Measurements from ENCODE around the gene AUTS2.
A peak's percentile ranks its signal among the peaks of the same experiment; 100 is the strongest.
"Not testable (repeated sequence)": the region's sequence is repeated elsewhere in the genome, so short reads cannot be mapped to it uniquely, and the experiment has no call there.

The AUTS2 gene

DNA sequence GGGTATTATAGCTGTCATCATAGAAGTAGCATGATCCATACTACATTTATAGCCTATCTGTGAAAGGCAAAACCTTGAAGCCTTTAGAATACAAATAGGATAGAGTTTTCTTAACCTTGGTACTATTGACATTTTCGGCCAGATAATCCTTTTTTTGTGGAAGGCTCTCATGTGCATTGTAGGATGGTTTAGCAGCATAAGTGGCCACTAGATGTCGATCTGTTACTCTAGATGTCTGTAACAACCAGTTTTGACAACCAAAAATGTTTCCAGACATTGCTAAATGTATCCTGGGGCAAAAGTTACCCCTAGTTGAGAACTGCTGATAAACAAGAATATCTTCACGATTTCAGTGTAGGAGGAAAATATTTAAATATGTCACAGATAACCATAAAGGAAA lies 1214.2 kb downstream of the AUTS2 start:
- Histone ChIP-seq H3K9me3 (ENCODE audit: control insufficient read depth, low read length) (no peaks in the 10 kb centered on the region), H3K4me3 (ENCODE audit: insufficient read depth, low read depth, low read length, poor library complexity, severe bottlenecking) (no peak overlapping the region), H3K36me3 (ENCODE audit: control insufficient read depth, insufficient read depth, low read length) (no peaks in the 10 kb centered on the region), H3K27me3 (replicated peaks; ENCODE audit: control insufficient read depth, insufficient read depth, low read length, poor library complexity, severe bottlenecking) (no peaks in the 10 kb centered on the region), H3K4me1 (ENCODE audit: control insufficient read depth, insufficient read depth, low read length, poor library complexity, severe bottlenecking) (no peaks in the 10 kb centered on the region), H3K27ac (ENCODE audit: insufficient read depth, low read length, poor library complexity, severe bottlenecking) (no peak overlapping the region)
- no peak for DNase-seq

DNA sequence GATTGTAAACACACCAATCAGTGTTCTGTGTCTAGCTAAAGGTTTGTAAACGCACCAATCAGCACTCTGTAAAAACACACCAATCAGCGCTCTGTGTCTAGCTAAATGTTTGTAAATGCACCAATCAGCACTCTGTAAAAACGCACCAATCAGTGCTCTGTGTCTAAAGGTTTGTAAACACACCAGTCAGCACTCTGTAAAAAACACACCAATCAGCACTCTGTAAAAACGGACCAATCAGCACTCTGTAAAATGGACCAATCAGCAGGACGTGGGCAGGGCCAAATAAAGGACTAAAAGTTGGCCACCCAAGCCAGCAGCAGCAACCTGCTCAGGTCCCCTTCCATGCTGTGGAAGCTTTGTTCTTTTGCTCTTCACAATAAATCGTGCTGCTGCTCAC lies 1224.2 kb downstream of the AUTS2 start:
- not testable (repeated sequence) for DNase-seq; H3K4me3 ChIP-seq (ENCODE audit: insufficient read depth, low read depth, low read length, poor library complexity, severe bottlenecking); H3K4me1 ChIP-seq (ENCODE audit: control insufficient read depth, insufficient read depth, low read length, poor library complexity, severe bottlenecking); H3K27ac ChIP-seq (ENCODE audit: insufficient read depth, low read length, poor library complexity, severe bottlenecking); H3K36me3 ChIP-seq (ENCODE audit: control insufficient read depth, insufficient read depth, low read length); H3K27me3 ChIP-seq (replicated peaks; ENCODE audit: control insufficient read depth, insufficient read depth, low read length, poor library complexity, severe bottlenecking); H3K9me3 ChIP-seq (ENCODE audit: control insufficient read depth, low read length)

DNA sequence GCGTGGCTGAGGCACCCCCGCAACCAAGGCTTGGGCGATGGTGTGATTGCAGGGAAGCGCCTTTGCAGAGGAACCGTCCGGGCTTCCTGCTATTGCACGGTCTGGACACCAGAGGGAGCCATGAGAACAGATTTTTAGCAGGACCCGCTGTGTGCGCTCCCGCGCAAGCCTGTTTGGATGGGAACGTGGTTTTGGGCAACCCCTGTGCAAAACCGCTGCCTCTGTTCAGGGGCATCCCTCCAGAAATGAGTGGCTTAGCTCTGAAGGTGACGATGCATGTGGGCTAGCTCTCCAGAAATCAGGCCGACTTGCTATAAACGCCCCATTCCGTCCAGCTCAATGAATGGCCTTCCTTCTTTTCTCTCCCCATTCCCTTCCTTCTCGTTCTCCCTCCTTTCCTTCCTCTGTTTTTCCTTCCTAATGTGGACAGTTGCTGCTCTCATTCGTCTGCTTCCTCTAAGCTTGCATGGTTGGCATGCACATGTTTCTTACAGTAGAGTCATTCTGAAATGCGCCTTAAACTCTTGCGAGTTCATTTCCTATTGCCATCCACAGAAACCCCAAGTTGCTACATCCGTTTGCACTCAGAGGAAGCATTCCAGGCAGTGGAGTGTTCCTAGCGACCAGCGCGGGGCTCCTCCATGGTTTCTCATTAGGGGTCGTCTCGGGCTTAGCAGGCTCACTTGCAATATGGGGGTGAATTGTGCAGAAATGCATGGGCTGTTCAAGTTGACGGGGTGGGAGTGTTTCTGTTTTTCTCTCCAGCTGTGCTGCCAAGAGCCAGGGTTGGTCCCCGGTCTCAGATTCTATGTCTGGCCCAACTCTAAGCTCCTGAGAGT lies 1231.2 kb downstream of the AUTS2 start:
- Histone ChIP-seq H3K4me3 (ENCODE audit: insufficient read depth, low read depth, low read length, poor library complexity, severe bottlenecking) (peak overlapping the region; percentile 31), H3K27ac (ENCODE audit: insufficient read depth, low read length, poor library complexity, severe bottlenecking) (no peak overlapping the region), H3K4me1 (ENCODE audit: control insufficient read depth, insufficient read depth, low read length, poor library complexity, severe bottlenecking) (peaks cover 8% of the 10 kb centered on the region), H3K27me3 (replicated peaks; ENCODE audit: control insufficient read depth, insufficient read depth, low read length, poor library complexity, severe bottlenecking) (no peaks in the 10 kb centered on the region), H3K9me3 (ENCODE audit: control insufficient read depth, low read length) (no peaks in the 10 kb centered on the region), H3K36me3 (ENCODE audit: control insufficient read depth, insufficient read depth, low read length) (no peaks in the 10 kb centered on the region)
- DNase-seq = peak; percentile 15 to 61 (median 23)

DNA sequence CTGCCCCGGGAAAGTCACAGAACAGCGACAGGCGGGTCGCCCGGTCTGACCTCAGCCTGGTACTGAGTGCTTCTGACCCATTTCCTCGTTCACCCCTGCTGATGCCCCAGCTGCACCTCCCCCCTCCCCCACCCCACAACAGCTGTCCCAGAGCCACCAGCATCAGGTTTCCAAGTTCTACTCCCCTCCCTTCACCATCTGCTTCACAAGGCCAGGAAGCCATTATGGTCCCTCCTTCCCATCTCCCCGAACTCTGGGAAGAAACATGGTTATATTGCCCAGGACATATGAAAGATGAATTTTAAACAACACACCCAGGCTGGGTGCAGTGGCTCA lies 1231.8 kb downstream of the AUTS2 start:
- no peaks in the 10 kb centered on the region for H3K9me3 ChIP-seq (ENCODE audit: control insufficient read depth, low read length)
- H3K4me3 ChIP-seq (ENCODE audit: insufficient read depth, low read depth, low read length, poor library complexity, severe bottlenecking) = no peak overlapping the region
- no peaks in the 10 kb centered on the region for H3K27me3 ChIP-seq (replicated peaks; ENCODE audit: control insufficient read depth, insufficient read depth, low read length, poor library complexity, severe bottlenecking)
- no peak overlapping the region for H3K27ac ChIP-seq (ENCODE audit: insufficient read depth, low read length, poor library complexity, severe bottlenecking)
- H3K4me1 ChIP-seq (ENCODE audit: control insufficient read depth, insufficient read depth, low read length, poor library complexity, severe bottlenecking) = peaks cover 8% of the 10 kb centered on the region
- DNase-seq = no peak
- no peaks in the 10 kb centered on the region for H3K36me3 ChIP-seq (ENCODE audit: control insufficient read depth, insufficient read depth, low read length)

DNA sequence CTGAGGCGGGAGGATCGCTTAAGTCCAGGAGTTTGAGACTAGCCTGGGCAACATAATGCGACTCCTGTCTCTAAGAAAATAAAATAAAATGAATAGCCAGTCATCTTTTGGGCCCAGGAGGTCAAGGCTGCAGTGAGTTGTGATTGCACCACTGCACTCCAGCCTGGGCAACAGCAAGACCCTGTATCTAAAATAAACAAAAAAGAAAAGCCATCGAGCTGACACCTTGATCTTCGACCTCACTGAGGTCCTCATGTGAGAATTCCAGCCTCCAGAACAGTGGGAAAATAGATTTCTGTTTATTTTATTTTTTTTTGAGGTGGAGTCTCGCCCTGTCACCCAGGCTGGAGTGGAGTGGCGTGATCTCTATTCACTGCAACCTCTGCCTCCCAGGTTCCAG lies 1232.2 kb downstream of the AUTS2 start:
- Histone ChIP-seq H3K36me3 (ENCODE audit: control insufficient read depth, insufficient read depth, low read length) (no peaks in the 10 kb centered on the region), H3K4me1 (ENCODE audit: control insufficient read depth, insufficient read depth, low read length, poor library complexity, severe bottlenecking) (peaks cover 8% of the 10 kb centered on the region), H3K4me3 (ENCODE audit: insufficient read depth, low read depth, low read length, poor library complexity, severe bottlenecking) (no peak overlapping the region), H3K27ac (ENCODE audit: insufficient read depth, low read length, poor library complexity, severe bottlenecking) (no peak overlapping the region), H3K9me3 (ENCODE audit: control insufficient read depth, low read length) (no peaks in the 10 kb centered on the region), H3K27me3 (replicated peaks; ENCODE audit: control insufficient read depth, insufficient read depth, low read length, poor library complexity, severe bottlenecking) (no peaks in the 10 kb centered on the region)
- no peak for DNase-seq

DNA sequence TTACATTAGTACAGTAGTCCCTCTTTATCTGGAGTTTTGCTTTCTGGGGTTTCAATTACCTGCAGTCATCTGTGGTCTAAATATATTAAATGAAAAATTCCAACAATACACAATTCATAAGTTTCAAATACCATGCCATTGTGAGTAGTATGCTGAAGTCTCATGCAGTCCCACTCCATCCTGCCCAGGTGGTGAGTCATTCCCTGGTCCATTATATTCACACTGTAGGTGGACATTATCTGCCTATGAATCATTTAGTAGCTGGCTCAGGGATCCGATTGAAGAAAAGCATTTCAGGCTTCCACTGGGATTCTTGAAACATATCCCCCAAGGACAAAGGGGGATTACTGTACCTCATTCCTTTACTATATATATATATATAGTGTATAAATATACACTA lies 1235.5 kb downstream of the AUTS2 start:
- DNase-seq = no peak
- H3K4me3 ChIP-seq (ENCODE audit: insufficient read depth, low read depth, low read length, poor library complexity, severe bottlenecking) = no peak overlapping the region
- H3K9me3 ChIP-seq (ENCODE audit: control insufficient read depth, low read length) = no peaks in the 10 kb centered on the region
- no peaks in the 10 kb centered on the region for H3K36me3 ChIP-seq (ENCODE audit: control insufficient read depth, insufficient read depth, low read length)
- H3K27me3 ChIP-seq (replicated peaks; ENCODE audit: control insufficient read depth, insufficient read depth, low read length, poor library complexity, severe bottlenecking) = no peaks in the 10 kb centered on the region
- H3K27ac ChIP-seq (ENCODE audit: insufficient read depth, low read length, poor library complexity, severe bottlenecking) = no peak overlapping the region
- peaks cover 8% of the 10 kb centered on the region for H3K4me1 ChIP-seq (ENCODE audit: control insufficient read depth, insufficient read depth, low read length, poor library complexity, severe bottlenecking)

DNA sequence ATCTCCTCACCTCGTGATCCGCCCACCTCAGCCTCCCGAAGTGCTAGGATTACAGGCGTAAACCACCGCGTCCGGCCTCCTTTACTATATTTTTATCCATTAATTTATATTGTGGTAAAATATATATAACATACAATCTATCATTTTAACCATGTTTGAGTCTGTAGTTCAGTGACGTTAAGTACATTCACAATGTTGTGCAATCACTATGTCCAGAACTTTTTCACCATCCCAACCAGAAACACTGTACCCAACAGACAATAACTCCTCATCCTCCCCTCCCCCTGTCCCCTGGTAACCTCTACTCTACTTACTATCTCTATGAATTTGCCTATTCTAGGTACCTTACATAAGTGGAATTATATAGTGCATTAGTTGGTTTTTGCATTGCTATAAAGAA lies 1236.1 kb downstream of the AUTS2 start:
- Histone ChIP-seq H3K36me3 (ENCODE audit: control insufficient read depth, insufficient read depth, low read length) (no peaks in the 10 kb centered on the region), H3K4me3 (ENCODE audit: insufficient read depth, low read depth, low read length, poor library complexity, severe bottlenecking) (no peak overlapping the region)

DNA sequence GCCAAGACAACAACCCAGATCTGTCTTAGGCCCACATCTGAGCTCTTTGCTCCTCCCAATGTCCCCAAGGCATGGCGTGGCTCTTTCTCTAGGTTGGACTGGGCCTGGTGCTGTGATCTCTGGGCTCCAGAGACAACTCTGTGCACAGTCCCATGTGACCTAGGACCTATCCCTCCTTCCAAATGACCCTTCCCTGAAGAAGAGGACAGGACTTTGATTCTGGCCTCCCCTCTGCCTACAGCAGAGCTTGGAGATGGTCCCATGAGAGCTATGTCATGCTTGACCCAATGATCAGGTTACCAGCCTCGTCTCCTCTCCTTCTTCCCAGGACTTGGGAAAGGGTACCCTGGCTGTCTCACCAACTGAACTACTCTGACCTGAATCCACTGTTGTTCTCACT lies 1237.4 kb downstream of the AUTS2 start:
- Histone ChIP-seq H3K4me3 (ENCODE audit: insufficient read depth, low read depth, low read length, poor library complexity, severe bottlenecking) (no peak overlapping the region), H3K36me3 (ENCODE audit: control insufficient read depth, insufficient read depth, low read length) (no peaks in the 10 kb centered on the region), H3K27me3 (replicated peaks; ENCODE audit: control insufficient read depth, insufficient read depth, low read length, poor library complexity, severe bottlenecking) (no peaks in the 10 kb centered on the region), H3K27ac (ENCODE audit: insufficient read depth, low read length, poor library complexity, severe bottlenecking) (no peak overlapping the region), H3K4me1 (ENCODE audit: control insufficient read depth, insufficient read depth, low read length, poor library complexity, severe bottlenecking) (no peaks in the 10 kb centered on the region), H3K9me3 (ENCODE audit: control insufficient read depth, low read length) (no peaks in the 10 kb centered on the region)
- DNase-seq = no peak

More for the DNA sequence above, 1236.1 kb downstream of the AUTS2 start:
- Histone ChIP-seq H3K9me3 (ENCODE audit: control insufficient read depth, low read length) (no peaks in the 10 kb centered on the region), H3K27me3 (replicated peaks; ENCODE audit: control insufficient read depth, insufficient read depth, low read length, poor library complexity, severe bottlenecking) (no peaks in the 10 kb centered on the region), H3K27ac (ENCODE audit: insufficient read depth, low read length, poor library complexity, severe bottlenecking) (no peak overlapping the region), H3K4me1 (ENCODE audit: control insufficient read depth, insufficient read depth, low read length, poor library complexity, severe bottlenecking) (peaks cover 5% of the 10 kb centered on the region)
- no peak for DNase-seq

DNA sequence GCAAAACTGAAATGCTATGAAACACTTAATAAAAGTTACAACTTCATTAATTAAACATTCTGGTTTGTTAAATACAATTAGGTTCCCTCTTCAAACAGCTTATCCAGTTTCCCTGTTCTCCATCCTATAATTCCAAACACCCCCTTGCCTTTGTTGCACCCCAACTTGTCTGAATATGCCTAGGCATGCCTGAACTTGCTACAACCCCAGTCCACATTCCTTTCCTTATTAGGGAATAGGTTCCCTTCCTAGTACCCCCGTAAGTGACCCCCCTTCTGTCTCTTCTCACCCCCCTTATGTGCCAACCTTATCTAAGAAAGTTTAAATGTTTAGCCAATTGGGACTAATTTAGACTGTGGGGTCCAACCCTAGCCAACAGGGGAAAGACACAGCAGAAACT lies 1238.0 kb downstream of the AUTS2 start:
- no peak for DNase-seq
- Histone ChIP-seq H3K4me3 (ENCODE audit: insufficient read depth, low read depth, low read length, poor library complexity, severe bottlenecking) (no peak overlapping the region), H3K27ac (ENCODE audit: insufficient read depth, low read length, poor library complexity, severe bottlenecking) (no peak overlapping the region), H3K9me3 (ENCODE audit: control insufficient read depth, low read length) (no peaks in the 10 kb centered on the region), H3K27me3 (replicated peaks; ENCODE audit: control insufficient read depth, insufficient read depth, low read length, poor library complexity, severe bottlenecking) (no peaks in the 10 kb centered on the region), H3K4me1 (ENCODE audit: control insufficient read depth, insufficient read depth, low read length, poor library complexity, severe bottlenecking) (no peaks in the 10 kb centered on the region), H3K36me3 (ENCODE audit: control insufficient read depth, insufficient read depth, low read length) (no peaks in the 10 kb centered on the region)

DNA sequence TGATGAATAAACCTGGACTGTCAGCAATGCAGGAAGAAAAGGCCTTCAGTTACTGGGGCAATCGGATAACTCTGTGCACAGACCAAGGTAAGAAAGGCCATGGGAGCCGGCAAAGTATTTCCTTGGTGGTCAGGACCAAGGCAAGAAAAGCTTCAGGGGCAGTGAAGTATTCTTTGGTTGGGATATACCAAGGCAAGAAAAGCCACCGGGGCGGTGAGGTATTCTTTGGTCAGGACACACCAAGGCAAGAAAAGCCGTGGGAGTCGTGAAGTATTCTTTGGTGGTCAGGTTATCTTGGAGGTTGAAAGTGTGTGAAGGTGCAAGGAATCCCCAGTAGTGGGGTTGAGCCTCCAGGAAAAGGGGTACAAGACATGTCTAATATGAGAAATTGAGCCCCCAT lies 1238.7 kb downstream of the AUTS2 start:
- no peak overlapping the region for H3K4me3 ChIP-seq (ENCODE audit: insufficient read depth, low read depth, low read length, poor library complexity, severe bottlenecking)
- H3K9me3 ChIP-seq (ENCODE audit: control insufficient read depth, low read length) = no peaks in the 10 kb centered on the region
- no peak for DNase-seq
- no peaks in the 10 kb centered on the region for H3K27me3 ChIP-seq (replicated peaks; ENCODE audit: control insufficient read depth, insufficient read depth, low read length, poor library complexity, severe bottlenecking)
- H3K36me3 ChIP-seq (ENCODE audit: control insufficient read depth, insufficient read depth, low read length) = no peaks in the 10 kb centered on the region
- no peak overlapping the region for H3K27ac ChIP-seq (ENCODE audit: insufficient read depth, low read length, poor library complexity, severe bottlenecking)
- H3K4me1 ChIP-seq (ENCODE audit: control insufficient read depth, insufficient read depth, low read length, poor library complexity, severe bottlenecking) = no peaks in the 10 kb centered on the region
